HEK293 (cell line): ENCODE measurements around the gene ZNF630.

Experiments used
- CTCF ChIA-PET: fragments of 350-600 bp; formaldehyde crosslinking; extraction: SDS; loops from one replicate; lab custom pipeline; 2021; ENCODE audit warnings: antibody characterized with exemption; lab: Yijun Ruan, JAX
- POLR2A ChIA-PET: fragments of 300-600 bp; formaldehyde crosslinking; extraction: SDS; loops from one replicate; lab custom pipeline; 2020; ENCODE audit warnings: antibody characterized with exemption, inconsistent platforms; lab: Yijun Ruan, JAX
- H3K27ac ChIP-seq: fragments of 200-500 bp; sonication (Bioruptor generic); 2 replicates; pipeline ENCODE4 v1.5.1; 2014; ENCODE audit warnings: low read depth, low read length, control low read depth, inconsistent platforms; ENCODE audit errors: extremely low read depth
- H3K36me3 ChIP-seq, 2 experiments: fragments of 200-500 bp in 1 of 2; sonication (Bioruptor generic) in 1 of 2; 1 replicate in 1 of 2; 2 replicates in 1 of 2; pipeline ENCODE4 v1.5.1; 2014 to 2017; ENCODE audit warnings: inconsistent platforms in 2 of 2, low read length in 2 of 2; ENCODE audit not compliant: control insufficient read depth in 2 of 2, insufficient read depth in 1 of 2
- H3K4me1 ChIP-seq: fragments of 200-500 bp; sonication (Bioruptor generic); 2 replicates; pipeline ENCODE4 v1.5.1; 2014; ENCODE audit warnings: mild to moderate bottlenecking, low read length, inconsistent platforms; ENCODE audit not compliant: control insufficient read depth, insufficient read depth
- H3K4me3 ChIP-seq: 2 replicates; pipeline ENCODE4 v1.5.1; 2011; ENCODE audit warnings: low read depth, mild to moderate bottlenecking, control low read depth, low read length, moderate library complexity
- H3K9me3 ChIP-seq: fragments of 200-500 bp; sonication (Bioruptor generic); 2 replicates; pipeline ENCODE4 v1.5.1; 2014; ENCODE audit warnings: low read depth, low read length, inconsistent platforms; ENCODE audit not compliant: control insufficient read depth, insufficient read depth
- EGR2 ChIP-seq: fragments of 450-650 bp; formaldehyde crosslinking; IDR thresholded peaks from 2 replicates; pipeline ENCODE4 v1.5.1; 2016; ENCODE audit warnings: low read depth, missing biosample characterization, missing genetic modification characterization
- REST ChIP-seq: fragments of 450-650 bp; formaldehyde crosslinking; IDR thresholded peaks from 2 replicates; pipeline ENCODE4 v1.5.1; 2016; ENCODE audit warnings: missing biosample characterization, missing genetic modification characterization
- SCRT2 ChIP-seq: fragments of 450-650 bp; formaldehyde crosslinking; IDR thresholded peaks from 2 replicates; pipeline ENCODE4 v1.5.1; 2016; ENCODE audit warnings: missing biosample characterization, missing genetic modification characterization
- SETDB1 ChIP-seq: IDR thresholded peaks from one replicate; pipeline ENCODE4 v1.6.1; 2017; ENCODE audit warnings: mild to moderate bottlenecking, low read length, moderate library complexity, mixed read lengths; ENCODE audit not compliant: insufficient read length
- ZBTB1 ChIP-seq: fragments of 450-650 bp; formaldehyde crosslinking; IDR thresholded peaks from 2 replicates; pipeline ENCODE4 v1.5.1; 2016; ENCODE audit warnings: missing biosample characterization, missing genetic modification characterization
- ZBTB6 ChIP-seq: fragments of 450-650 bp; formaldehyde crosslinking; IDR thresholded peaks from 2 replicates; pipeline ENCODE4 v1.5.1; 2017; ENCODE audit warnings: missing biosample characterization, missing genetic modification characterization
- ZBTB7A ChIP-seq: fragments of 450-650 bp; formaldehyde crosslinking; IDR thresholded peaks from 2 replicates; pipeline ENCODE4 v1.5.1; 2016; ENCODE audit warnings: low read depth, missing biosample characterization, missing genetic modification characterization
- ZFP69B ChIP-seq: fragments of 450-650 bp; formaldehyde crosslinking; IDR thresholded peaks from 2 replicates; pipeline ENCODE4 v1.5.1; 2016; ENCODE audit warnings: missing biosample characterization, missing genetic modification characterization
- ZNF10 ChIP-seq: fragments of 450-650 bp; formaldehyde crosslinking; IDR thresholded peaks from 2 replicates; pipeline ENCODE4 v1.5.1; 2017; ENCODE audit warnings: missing biosample characterization, missing genetic modification characterization
- ZNF114 ChIP-seq: fragments of 450-650 bp; formaldehyde crosslinking; IDR thresholded peaks from 2 replicates; pipeline ENCODE4 v1.5.0; 2017; ENCODE audit warnings: missing biosample characterization, missing genetic modification characterization
- ZNF184 ChIP-seq: fragments of 450-650 bp; IDR thresholded peaks from 2 replicates; pipeline ENCODE4 v1.5.1; 2018; ENCODE audit warnings: missing biosample characterization, mild to moderate bottlenecking, missing genetic modification characterization
- ZNF2 ChIP-seq: fragments of 450-650 bp; formaldehyde crosslinking; IDR thresholded peaks from 2 replicates; pipeline ENCODE4 v1.5.1; 2016; ENCODE audit warnings: missing biosample characterization, missing genetic modification characterization
- ZNF239 ChIP-seq: fragments of 450-650 bp; formaldehyde crosslinking; IDR thresholded peaks from 2 replicates; pipeline ENCODE4 v1.5.1; 2016; ENCODE audit warnings: missing biosample characterization, missing genetic modification characterization
- ZNF302 ChIP-seq: fragments of 450-650 bp; formaldehyde crosslinking; IDR thresholded peaks from 2 replicates; pipeline ENCODE4 v1.5.1; 2016; ENCODE audit warnings: missing biosample characterization, missing genetic modification characterization, low read depth
- ZNF354C ChIP-seq: fragments of 450-650 bp; formaldehyde crosslinking; IDR thresholded peaks from 2 replicates; pipeline ENCODE4 v1.5.1; 2016; ENCODE audit warnings: missing biosample characterization, missing genetic modification characterization, low read depth, borderline replicate concordance
- ZNF433 ChIP-seq: fragments of 450-650 bp; formaldehyde crosslinking; IDR thresholded peaks from 2 replicates; pipeline ENCODE4 v1.5.1; 2016; ENCODE audit warnings: missing biosample characterization, missing genetic modification characterization, low read depth
- ZNF529 ChIP-seq: fragments of 450-650 bp; formaldehyde crosslinking; IDR thresholded peaks from 2 replicates; pipeline ENCODE4 v1.5.1; 2017; ENCODE audit warnings: missing genetic modification characterization, missing biosample characterization; ENCODE audit not compliant: insufficient replicate concordance
- ZNF585B ChIP-seq: fragments of 450-650 bp; formaldehyde crosslinking; IDR thresholded peaks from 2 replicates; pipeline ENCODE4 v1.5.1; 2016; ENCODE audit warnings: missing biosample characterization, missing genetic modification characterization
- ZNF664 ChIP-seq: fragments of 450-650 bp; formaldehyde crosslinking; IDR thresholded peaks from 2 replicates; pipeline ENCODE4 v1.5.1; 2016; ENCODE audit warnings: missing biosample characterization, missing genetic modification characterization
- ZNF670 ChIP-seq: fragments of 450-650 bp; formaldehyde crosslinking; IDR thresholded peaks from 2 replicates; pipeline ENCODE4 v1.5.1; 2016; ENCODE audit warnings: missing biosample characterization, missing genetic modification characterization, low read depth
- ZNF747 ChIP-seq: fragments of 450-650 bp; formaldehyde crosslinking; IDR thresholded peaks from 2 replicates; pipeline ENCODE4 v1.5.1; 2016; ENCODE audit warnings: missing biosample characterization, missing genetic modification characterization
- TF ChIP-seq, protein P1 (sequence below): fragments of 450-650 bp; formaldehyde crosslinking; IDR thresholded peaks from 2 replicates; pipeline ENCODE4 v1.5.1; 2016; ENCODE audit warnings: missing biosample characterization, missing genetic modification characterization
- TF ChIP-seq, protein P2 (sequence below): fragments of 450-650 bp; formaldehyde crosslinking; IDR thresholded peaks from 2 replicates; pipeline ENCODE4 v1.5.1; 2016; ENCODE audit warnings: missing biosample characterization, missing genetic modification characterization
- TF ChIP-seq, protein P3 (sequence below): fragments of 450-650 bp; formaldehyde crosslinking; IDR thresholded peaks from 2 replicates; pipeline ENCODE4 v1.5.1; 2016; ENCODE audit warnings: missing biosample characterization, missing genetic modification characterization
- TF ChIP-seq, protein P4 (sequence below): fragments of 450-650 bp; formaldehyde crosslinking; IDR thresholded peaks from 2 replicates; pipeline ENCODE4 v1.5.1; 2016; ENCODE audit warnings: missing biosample characterization, missing genetic modification characterization

The ZNF630 gene

DNA sequence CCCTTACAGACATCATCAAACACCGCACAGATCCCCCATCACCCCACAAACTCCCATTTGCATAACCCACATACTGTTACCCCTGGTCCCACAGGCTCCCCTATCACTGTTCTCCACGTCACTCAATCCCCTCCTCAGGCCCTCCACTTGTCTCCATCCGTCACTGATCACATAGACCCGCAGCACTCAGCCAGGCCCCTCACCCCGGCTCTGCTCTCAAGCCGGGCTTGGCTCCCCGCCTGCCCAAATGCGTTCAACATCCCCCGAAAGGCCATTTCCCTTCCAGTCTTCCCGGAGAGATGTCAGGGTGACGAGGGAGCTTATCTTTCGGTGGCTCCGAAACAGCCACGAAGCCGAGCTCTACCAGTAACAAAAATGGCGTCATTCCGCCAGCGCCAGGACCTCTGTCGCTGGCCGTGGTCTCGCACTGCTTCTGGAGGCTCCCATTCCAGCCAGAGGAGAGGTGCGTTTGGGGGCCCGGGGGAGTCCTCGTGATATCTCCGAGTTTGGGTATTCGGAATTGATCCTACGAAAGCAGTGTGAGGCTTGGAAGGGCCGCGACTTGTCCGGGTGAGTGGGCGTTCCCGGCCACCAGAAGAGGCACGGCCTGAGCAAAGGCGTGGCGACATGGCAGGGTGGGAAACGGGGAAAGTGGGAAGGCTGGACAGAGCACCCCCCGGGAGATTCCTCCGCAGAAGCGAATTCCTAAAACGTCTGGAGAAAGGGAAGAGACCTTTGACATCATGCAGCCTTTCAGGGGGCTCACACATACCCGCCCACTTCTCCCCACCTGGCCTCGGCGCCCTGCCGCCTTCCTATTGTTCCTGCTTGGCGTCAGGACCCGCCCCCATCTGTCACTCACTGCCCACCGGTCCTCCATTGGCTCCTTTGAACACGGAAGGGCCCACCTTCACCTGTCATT lies at the start of gene ZNF630 (continued):
- TF ChIP-seq SCRT2 (no peak), SETDB1 (no peak), ZBTB1 (tag by site-specific recombination) (no peak), ZFP69B (no peak), ZNF239 (tag by site-specific recombination) (no peak), ZNF585B (tag by site-specific recombination) (no peak), ZNF664 (no peak), ZBTB6 (tag by site-specific recombination) (no peak), ZNF10 (tag by site-specific recombination) (no peak), ZNF114 (no peak), ZNF354C (no peak), ZNF184 (tag by site-specific recombination) (no peak), ZNF302 (no peak), ZNF747 (tag by site-specific recombination) (no peak), EGR2 (tag by site-specific recombination) (peak; percentile 30; the same call in 1 of the 2 replicates)
- TF ChIP-seq, protein P1, sequence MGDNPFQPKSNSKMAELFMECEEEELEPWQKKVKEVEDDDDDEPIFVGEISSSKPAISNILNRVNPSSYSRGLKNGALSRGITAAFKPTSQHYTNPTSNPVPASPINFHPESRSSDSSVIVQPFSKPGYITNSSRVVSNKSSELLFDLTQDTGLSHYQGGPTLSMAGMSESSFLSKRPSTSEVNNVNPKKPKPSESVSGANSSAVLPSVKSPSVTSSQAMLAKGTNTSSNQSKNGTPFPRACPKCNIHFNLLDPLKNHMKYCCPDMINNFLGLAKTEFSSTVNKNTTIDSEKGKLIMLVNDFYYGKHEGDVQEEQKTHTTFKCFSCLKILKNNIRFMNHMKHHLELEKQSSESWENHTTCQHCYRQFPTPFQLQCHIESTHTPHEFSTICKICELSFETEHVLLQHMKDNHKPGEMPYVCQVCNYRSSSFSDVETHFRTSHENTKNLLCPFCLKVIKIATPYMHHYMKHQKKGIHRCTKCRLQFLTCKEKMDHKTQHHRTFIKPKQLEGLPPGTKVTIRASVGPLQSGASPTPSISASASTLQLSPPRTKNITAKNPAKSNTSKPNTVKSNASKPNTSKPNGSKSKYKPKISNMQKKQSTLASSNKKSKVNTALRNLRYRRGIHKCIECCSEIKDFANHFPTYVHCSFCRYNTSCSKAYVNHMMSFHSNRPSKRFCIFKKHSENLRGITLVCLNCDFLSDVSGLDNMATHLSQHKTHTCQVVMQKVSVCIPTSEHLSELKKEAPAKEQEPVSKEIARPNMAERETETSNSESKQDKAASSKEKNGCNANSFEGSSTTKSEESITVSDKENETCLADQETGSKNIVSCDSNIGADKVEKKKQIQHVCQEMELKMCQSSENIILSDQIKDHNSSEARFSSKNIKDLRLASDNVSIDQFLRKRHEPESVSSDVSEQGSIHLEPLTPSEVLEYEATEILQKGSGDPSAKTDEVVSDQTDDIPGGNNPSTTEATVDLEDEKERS = no peak
- TF ChIP-seq, protein P2, sequence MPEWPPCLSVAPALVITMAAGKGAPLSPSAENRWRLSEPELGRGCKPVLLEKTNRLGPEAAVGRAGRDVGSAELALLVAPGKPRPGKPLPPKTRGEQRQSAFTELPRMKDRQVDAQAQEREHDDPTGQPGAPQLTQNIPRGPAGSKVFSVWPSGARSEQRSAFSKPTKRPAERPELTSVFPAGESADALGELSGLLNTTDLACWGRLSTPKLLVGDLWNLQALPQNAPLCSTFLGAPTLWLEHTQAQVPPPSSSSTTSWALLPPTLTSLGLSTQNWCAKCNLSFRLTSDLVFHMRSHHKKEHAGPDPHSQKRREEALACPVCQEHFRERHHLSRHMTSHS (tag by site-specific recombination) = no peak

GRCh38 chrX:48107717-48108116 lies 36.3 kb upstream of the ZNF630 start:
- no peaks in the 10 kb centered on the region for H3K9me3 ChIP-seq
- TF ChIP-seq ZBTB7A (no peak), REST (tag by site-specific recombination) (no peak), ZNF529 (no peak), ZNF670 (tag by site-specific recombination) (no peak), ZNF2 (no peak), ZNF433 (no peak)
- TF ChIP-seq, protein P3, sequence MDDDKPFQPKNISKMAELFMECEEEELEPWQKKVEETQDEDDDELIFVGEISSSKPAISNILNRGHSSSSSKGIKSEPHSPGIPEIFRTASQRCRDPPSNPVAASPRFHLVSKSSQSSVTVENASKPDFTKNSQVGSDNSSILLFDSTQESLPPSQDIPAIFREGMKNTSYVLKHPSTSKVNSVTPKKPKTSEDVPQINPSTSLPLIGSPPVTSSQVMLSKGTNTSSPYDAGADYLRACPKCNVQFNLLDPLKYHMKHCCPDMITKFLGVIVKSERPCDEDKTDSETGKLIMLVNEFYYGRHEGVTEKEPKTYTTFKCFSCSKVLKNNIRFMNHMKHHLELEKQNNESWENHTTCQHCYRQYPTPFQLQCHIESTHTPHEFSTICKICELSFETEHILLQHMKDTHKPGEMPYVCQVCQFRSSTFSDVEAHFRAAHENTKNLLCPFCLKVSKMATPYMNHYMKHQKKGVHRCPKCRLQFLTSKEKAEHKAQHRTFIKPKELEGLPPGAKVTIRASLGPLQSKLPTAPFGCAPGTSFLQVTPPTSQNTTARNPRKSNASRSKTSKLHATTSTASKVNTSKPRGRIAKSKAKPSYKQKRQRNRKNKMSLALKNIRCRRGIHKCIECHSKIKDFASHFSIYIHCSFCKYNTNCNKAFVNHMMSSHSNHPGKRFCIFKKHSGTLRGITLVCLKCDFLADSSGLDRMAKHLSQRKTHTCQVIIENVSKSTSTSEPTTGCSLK (tag by site-specific recombination) = no peak
- TF ChIP-seq, protein P4, sequence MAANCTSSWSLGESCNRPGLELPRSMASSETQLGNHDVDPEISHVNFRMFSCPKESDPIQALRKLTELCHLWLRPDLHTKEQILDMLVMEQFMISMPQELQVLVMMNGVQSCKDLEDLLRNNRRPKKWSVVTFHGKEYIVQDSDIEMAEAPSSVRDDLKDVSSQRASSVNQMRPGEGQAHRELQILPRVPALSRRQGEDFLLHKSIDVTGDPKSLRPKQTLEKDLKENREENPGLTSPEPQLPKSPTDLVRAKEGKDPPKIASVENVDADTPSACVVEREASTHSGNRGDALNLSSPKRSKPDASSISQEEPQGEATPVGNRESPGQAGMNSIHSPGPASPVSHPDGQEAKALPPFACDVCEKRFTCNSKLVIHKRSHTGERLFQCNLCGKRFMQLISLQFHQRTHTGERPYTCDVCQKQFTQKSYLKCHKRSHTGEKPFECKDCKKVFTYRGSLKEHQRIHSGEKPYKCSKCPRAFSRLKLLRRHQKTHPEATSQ (tag by site-specific recombination) = no peak
- H3K36me3 ChIP-seq = no peaks in the 10 kb centered on the region
- ChIA-PET POLR2A (no interaction called here), CTCF (no interaction called here)
- H3K4me1 ChIP-seq = no peaks in the 10 kb centered on the region
- H3K4me3 ChIP-seq = no peak overlapping the region
- no peak overlapping the region for H3K27ac ChIP-seq
